ENCODE results near the gene MYMX. TPM values are rescaled to one million over a fixed set of nuclear protein-coding genes. Genes with fewer than 3 reads are reported as not detected.

The MYMX gene
- total and polyA plus RNA-seq, 2 of the 13 experiments (the other 11 are each of a cell fraction or from before 2014, with no cell fraction given) = not detected

DNA sequence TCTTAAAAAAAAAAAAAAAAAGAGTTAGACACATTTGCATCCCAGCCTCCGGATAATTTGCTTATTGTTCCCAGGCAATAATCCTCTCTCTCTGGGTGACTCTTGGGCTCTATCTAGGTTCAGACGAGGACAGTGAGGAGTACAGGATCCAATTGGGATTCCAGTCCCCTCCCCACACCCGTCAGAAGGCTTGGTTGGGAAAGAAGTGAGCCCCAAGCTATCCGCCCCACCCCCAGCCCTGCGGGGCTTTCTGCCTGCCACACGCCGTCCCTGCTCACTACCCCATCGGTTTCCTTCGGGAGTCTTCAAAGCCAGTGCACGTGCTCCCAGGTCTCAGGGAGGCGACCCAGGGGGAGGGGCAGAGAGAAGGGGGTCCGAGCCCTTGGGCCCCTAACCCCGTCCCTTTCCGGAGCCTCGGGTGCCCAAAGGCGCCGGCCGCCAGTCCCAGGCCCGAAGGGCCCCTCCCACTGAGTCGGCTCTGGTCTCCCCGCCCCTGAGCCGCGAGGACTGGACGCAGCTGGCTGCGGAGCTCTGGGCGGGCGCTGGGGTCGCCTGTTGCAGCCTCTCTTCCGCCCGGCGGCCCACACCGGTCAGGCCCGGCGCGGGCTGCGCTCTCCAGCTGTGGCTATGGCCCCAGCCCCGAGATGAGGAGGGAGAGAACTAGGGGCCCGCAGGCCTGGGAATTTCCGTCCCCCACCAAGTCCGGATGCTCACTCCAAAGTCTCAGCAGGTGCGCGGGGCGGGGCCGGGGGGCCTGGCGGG is 2.5 kb downstream of the MYMX start (continued):
- TF ChIP-seq, protein P1, sequence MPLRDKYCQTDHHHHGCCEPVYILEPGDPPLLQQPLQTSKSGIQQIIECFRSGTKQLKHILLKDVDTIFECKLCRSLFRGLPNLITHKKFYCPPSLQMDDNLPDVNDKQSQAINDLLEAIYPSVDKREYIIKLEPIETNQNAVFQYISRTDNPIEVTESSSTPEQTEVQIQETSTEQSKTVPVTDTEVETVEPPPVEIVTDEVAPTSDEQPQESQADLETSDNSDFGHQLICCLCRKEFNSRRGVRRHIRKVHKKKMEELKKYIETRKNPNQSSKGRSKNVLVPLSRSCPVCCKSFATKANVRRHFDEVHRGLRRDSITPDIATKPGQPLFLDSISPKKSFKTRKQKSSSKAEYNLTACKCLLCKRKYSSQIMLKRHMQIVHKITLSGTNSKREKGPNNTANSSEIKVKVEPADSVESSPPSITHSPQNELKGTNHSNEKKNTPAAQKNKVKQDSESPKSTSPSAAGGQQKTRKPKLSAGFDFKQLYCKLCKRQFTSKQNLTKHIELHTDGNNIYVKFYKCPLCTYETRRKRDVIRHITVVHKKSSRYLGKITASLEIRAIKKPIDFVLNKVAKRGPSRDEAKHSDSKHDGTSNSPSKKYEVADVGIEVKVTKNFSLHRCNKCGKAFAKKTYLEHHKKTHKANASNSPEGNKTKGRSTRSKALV (CRISPR knock-in tag; IDR thresholded peaks at IDR 0.05) = peak; percentile 87
- peak; percentile 84 for TF ChIP-seq ZSCAN29 (CRISPR knock-in tag; conservative IDR thresholded peaks at IDR 0.05)
- TF ChIP-seq ZFP41 (CRISPR knock-in tag; IDR thresholded peaks at IDR 0.05; ENCODE audit: borderline replicate concordance) = peak; percentile 70; the same call in 1 of the 2 replicates
- 0 out of 2 replicates have a peak, but pooled peaks have one; percentile 20 for TF ChIP-seq BORCS8-MEF2B (CRISPR knock-in tag; IDR thresholded peaks at IDR 0.05)
- TF ChIP-seq GTF3A (CRISPR knock-in tag; conservative IDR thresholded peaks at IDR 0.05) = 0 out of 2 replicates have a peak, but pooled peaks have one; percentile 59
- no peak for TF ChIP-seq ZNF207 (IDR thresholded peaks at IDR 0.05; ENCODE audit: borderline replicate concordance)
- TF ChIP-seq ZNF878 (CRISPR knock-in tag; IDR thresholded peaks at IDR 0.05) = 0 out of 2 replicates have a peak, but pooled peaks have one; percentile 64
- 0 out of 2 replicates have a peak, but pooled peaks have one; percentile 36 for TF ChIP-seq ZNF709 (CRISPR knock-in tag; IDR thresholded peaks at IDR 0.05)
- no peak for TF ChIP-seq ZNF235 (CRISPR knock-in tag; IDR thresholded peaks at IDR 0.05; ENCODE audit: borderline replicate concordance)
- 0 out of 2 replicates have a peak, but pooled peaks have one; percentile 55 for TF ChIP-seq NFE2L1 (CRISPR knock-in tag; IDR thresholded peaks at IDR 0.05; ENCODE audit: borderline replicate concordance)
- TF ChIP-seq SP1 (IDR thresholded peaks at IDR 0.05) = no peak
- TF ChIP-seq SP1 (CRISPR knock-in tag; IDR thresholded peaks at IDR 0.05) = peak; percentile 33; the same call in 1 of the 2 replicates
- TF ChIP-seq PPARG (CRISPR knock-in tag; conservative IDR thresholded peaks at IDR 0.05) = 0 out of 2 replicates have a peak, but pooled peaks have one; percentile 46
- TF ChIP-seq, protein P2, sequence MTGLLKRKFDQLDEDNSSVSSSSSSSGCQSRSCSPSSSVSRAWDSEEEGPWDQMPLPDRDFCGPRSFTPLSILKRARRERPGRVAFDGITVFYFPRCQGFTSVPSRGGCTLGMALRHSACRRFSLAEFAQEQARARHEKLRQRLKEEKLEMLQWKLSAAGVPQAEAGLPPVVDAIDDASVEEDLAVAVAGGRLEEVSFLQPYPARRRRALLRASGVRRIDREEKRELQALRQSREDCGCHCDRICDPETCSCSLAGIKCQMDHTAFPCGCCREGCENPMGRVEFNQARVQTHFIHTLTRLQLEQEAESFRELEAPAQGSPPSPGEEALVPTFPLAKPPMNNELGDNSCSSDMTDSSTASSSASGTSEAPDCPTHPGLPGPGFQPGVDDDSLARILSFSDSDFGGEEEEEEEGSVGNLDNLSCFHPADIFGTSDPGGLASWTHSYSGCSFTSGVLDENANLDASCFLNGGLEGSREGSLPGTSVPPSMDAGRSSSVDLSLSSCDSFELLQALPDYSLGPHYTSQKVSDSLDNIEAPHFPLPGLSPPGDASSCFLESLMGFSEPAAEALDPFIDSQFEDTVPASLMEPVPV (CRISPR knock-in tag; IDR thresholded peaks at IDR 0.05) = peak; percentile 80; the same call in 1 of the 2 replicates
- TF ChIP-seq HOXA5 (CRISPR knock-in tag; IDR thresholded peaks at IDR 0.05) = peak; percentile 53; the same call in 1 of the 2 replicates
- 0 out of 2 replicates have a peak, but pooled peaks have one; percentile 43 for TF ChIP-seq ZFP1 (CRISPR knock-in tag; IDR thresholded peaks at IDR 0.05)
- peak; percentile 84 for TF ChIP-seq ETV5 (CRISPR knock-in tag; IDR thresholded peaks at IDR 0.05; ENCODE audit: borderline replicate concordance)
- TF ChIP-seq ZSCAN20 (CRISPR knock-in tag; IDR thresholded peaks at IDR 0.05; ENCODE audit: borderline replicate concordance) = peak; percentile 76
- TF ChIP-seq, protein P3, sequence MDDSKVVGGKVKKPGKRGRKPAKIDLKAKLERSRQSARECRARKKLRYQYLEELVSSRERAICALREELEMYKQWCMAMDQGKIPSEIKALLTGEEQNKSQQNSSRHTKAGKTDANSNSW (CRISPR knock-in tag; IDR thresholded peaks at IDR 0.05; ENCODE audit: borderline replicate concordance) = peak; percentile 88
- 0 out of 2 replicates have a peak, but pooled peaks have one; percentile 29 for TF ChIP-seq ZNF205 (CRISPR knock-in tag; IDR thresholded peaks at IDR 0.05)
- peak; percentile 36; the same call in 1 of the 2 replicates for TF ChIP-seq GATA4 (IDR thresholded peaks at IDR 0.05; ENCODE audit: borderline replicate concordance, low read depth)
- TF ChIP-seq ZFX (CRISPR knock-in tag; IDR thresholded peaks at IDR 0.05; ENCODE audit: low read depth) = peak; percentile 83
- TF ChIP-seq PHF21A (CRISPR knock-in tag; IDR thresholded peaks at IDR 0.05) = peak; percentile 88
- TF ChIP-seq JARID2 (CRISPR knock-in tag; IDR thresholded peaks at IDR 0.05; ENCODE audit: insufficient replicate concordance) = peak; percentile 91
- TF ChIP-seq MXD4 (CRISPR knock-in tag; IDR thresholded peaks at IDR 0.05) = peak; percentile 72; the same call in 1 of the 2 replicates
- peak; percentile 34; the same call in 1 of the 2 replicates for TF ChIP-seq MIER3 (CRISPR knock-in tag; IDR thresholded peaks at IDR 0.05; ENCODE audit: borderline replicate concordance)
